HFF-Myc (cell line): ENCODE results near the gene KITLG.

Source experiments
- DNase-seq: peaks from one replicate; pipeline ENCODE4 v3.0.0-alpha.2; 2011; ENCODE audit warnings: low read depth; ENCODE audit errors: extremely low read depth
- H3K4me3 ChIP-seq: replicated peaks from 2 replicates; pipeline ENCODE4 v1.5.1; 2011; ENCODE audit warnings: low read depth, mild to moderate bottlenecking, control low read depth, low read length
- CTCF ChIP-seq: IDR thresholded peaks from 2 replicates; pipeline ENCODE4 v1.5.1; 2012; ENCODE audit warnings: mild to moderate bottlenecking, low read depth, low read length, control low read depth; ENCODE audit errors: missing control alignments

Gene KITLG

GRCh38 chr12:88458327-88458726, 121.9 kb downstream of the KITLG start:
- no peak overlapping the region for H3K4me3 ChIP-seq
- TF ChIP-seq CTCF = no peak
- no peak for DNase-seq

- no peak overlapping the region for H3K4me3 ChIP-seq
- DNase-seq = no peak
- no peak for TF ChIP-seq CTCF
Observed at GRCh38 chr12:88453323-88453722, 126.9 kb downstream of the KITLG start.

- TF ChIP-seq CTCF = no peak
- no peak overlapping the region for H3K4me3 ChIP-seq
- no peak for DNase-seq
Observed at GRCh38 chr12:88451205-88451604, 129.1 kb downstream of the KITLG start.

- no peak for DNase-seq
- TF ChIP-seq CTCF = no peak
- H3K4me3 ChIP-seq = no peak overlapping the region
Observed at GRCh38 chr12:88450136-88450535, 130.1 kb downstream of the KITLG start.

- DNase-seq = no peak
- no peak for TF ChIP-seq CTCF
- no peak overlapping the region for H3K4me3 ChIP-seq
Observed at GRCh38 chr12:88448337-88448915, 131.8 kb downstream of the KITLG start.

- DNase-seq = no peak
- H3K4me3 ChIP-seq = no peak overlapping the region
- no peak for TF ChIP-seq CTCF
Observed at GRCh38 chr12:88445705-88446394, 134.4 kb downstream of the KITLG start.
